B cell (primary cell): Measurements from ENCODE around the gene TNPO1. TPM values are rescaled to one million over a fixed set of nuclear protein-coding genes. Genes with fewer than 3 reads are reported as not detected.

Experiments
- ATAC-seq: fragments of 200-7000 bp; cut with Tn5 transposase; one replicate; pipeline ENCODE4 v1.10.0; 2021; ENCODE audit warnings: low read depth, mild to moderate bottlenecking, moderate number of reproducible peaks, moderate library complexity
- CTCF ChIA-PET: fragments of 350-600 bp; sonication (Branson Sonifier 250); formaldehyde crosslinking; loops from one replicate; lab custom pipeline; 2021; ENCODE audit warnings: antibody characterized with exemption, inconsistent platforms; lab: Charles Lee
- POLR2A ChIA-PET: fragments of 350-600 bp; sonication (Branson Sonifier 250); formaldehyde crosslinking; loops from one replicate; lab custom pipeline; 2021; ENCODE audit warnings: antibody characterized with exemption; lab: Charles Lee
- DNase-seq: peaks from one replicate; pipeline ENCODE4 v3.0.0; 2013
- H2AFZ ChIP-seq: 2 replicates; pipeline ENCODE4 v1.6.1; 2012; ENCODE audit warnings: mild to moderate bottlenecking, low read depth, low read length; ENCODE audit not compliant: insufficient read depth, poor library complexity, severe bottlenecking
- H3K27ac ChIP-seq, 2 donors: 1 replicate in 1 of 2; 2 replicates in 1 of 2; pipeline ENCODE4 v1.5.1; 2012 to 2013; ENCODE audit warnings: low read length in 2 of 2, mild to moderate bottlenecking in 2 of 2, moderate library complexity in 1 of 2
- H3K27me3 ChIP-seq, 4 experiments: fragments of 200-600 bp in 1 of 4; sonication (generic) in 1 of 4; replicated peaks in 1 of 4; 1 replicate in 2 of 4; 2 replicates in 2 of 4; pipeline versions ENCODE4 v1.6.1 to v1.7.0; 2013 to 2016; ENCODE audit warnings: low read length in 3 of 4, mild to moderate bottlenecking in 2 of 4, mixed read lengths in 1 of 4, moderate library complexity in 1 of 4; ENCODE audit not compliant: insufficient read depth in 4 of 4, control insufficient read depth in 3 of 4; ENCODE audit errors: control extremely low read depth in 1 of 4
- H3K36me3 ChIP-seq, 2 experiments: replicated peaks in 1 of 2; 1 replicate in 1 of 2; 2 replicates in 1 of 2; pipeline versions ENCODE4 v1.6.1 to v1.7.1; 2013; ENCODE audit warnings: low read length in 1 of 2; ENCODE audit not compliant: insufficient read depth in 2 of 2, control insufficient read depth in 1 of 2; ENCODE audit errors: control extremely low read depth in 1 of 2, extremely low read depth in 1 of 2
- H3K4me1 ChIP-seq, 2 donors: fragments of 200-600 bp in 1 of 2; sonication (generic) in 1 of 2; 1 replicate in 1 of 2; 2 replicates in 1 of 2; pipeline versions ENCODE4 v1.5.1 to v1.6.1; 2013 to 2017; ENCODE audit warnings: low read length in 2 of 2; ENCODE audit not compliant: control insufficient read depth in 2 of 2, insufficient read depth in 2 of 2
- H3K4me2 ChIP-seq: replicated peaks from 2 replicates; pipeline ENCODE3; 2012; ENCODE audit warnings: mild to moderate bottlenecking, low read depth, low read length; ENCODE audit not compliant: poor library complexity, severe bottlenecking
- H3K4me3 ChIP-seq, 5 experiments: fragments of 200-600 bp in 1 of 5; sonication (generic) in 1 of 5; 1 replicate in 3 of 5; 2 replicates in 2 of 5; pipeline versions ENCODE4 v1.5.1 to v1.7.0; 2011 to 2016; ENCODE audit warnings: low read length in 4 of 5, mild to moderate bottlenecking in 4 of 5, low read depth in 2 of 5, control low read depth in 1 of 5, moderate library complexity in 1 of 5; ENCODE audit not compliant: insufficient read depth in 1 of 5; ENCODE audit errors: control extremely low read depth in 1 of 5, extremely low read depth in 1 of 5
- H3K79me2 ChIP-seq: fragments of 200-600 bp; sonication (generic); one replicate; pipeline ENCODE4 v1.6.0; 2016; ENCODE audit warnings: low read length; ENCODE audit not compliant: control insufficient read depth, insufficient read depth
- H3K9ac ChIP-seq: fragments of 200-600 bp; sonication (generic); 2 replicates; pipeline ENCODE4 v1.6.1; 2017; ENCODE audit warnings: mild to moderate bottlenecking, low read length, moderate library complexity
- H3K9me3 ChIP-seq, 3 donors: one replicate each; pipeline versions ENCODE4 v1.6.1 to v1.7.1; 2013; ENCODE audit warnings: low read length in 2 of 3; ENCODE audit not compliant: control insufficient read depth in 2 of 3, insufficient read depth in 1 of 3; ENCODE audit errors: control extremely low read depth in 1 of 3
- H4K20me1 ChIP-seq: 2 replicates; pipeline ENCODE4 v1.6.0; 2012; ENCODE audit warnings: mild to moderate bottlenecking, low read length; ENCODE audit not compliant: insufficient read depth, control insufficient read depth, poor library complexity, severe bottlenecking
- H3K27ac Mint-ChIP-seq: one replicate; pipeline ENCODE4 v1.8.0; 2021; ENCODE audit warnings: mixed read lengths
- H3K27me3 Mint-ChIP-seq: one replicate; pipeline ENCODE4 v1.8.0; 2021; ENCODE audit warnings: mixed read lengths
- H3K4me1 Mint-ChIP-seq: one replicate; pipeline ENCODE4 v1.8.0; 2021; ENCODE audit warnings: mixed read lengths
- H3K4me3 Mint-ChIP-seq: one replicate; pipeline ENCODE4 v1.8.0; 2021; ENCODE audit warnings: mixed read lengths
- H3K9me3 Mint-ChIP-seq: one replicate; pipeline ENCODE4 v1.8.0; 2022; ENCODE audit warnings: mixed read lengths; ENCODE audit not compliant: insufficient read depth
- EZH2 ChIP-seq: IDR thresholded peaks from 2 replicates; pipeline ENCODE4 v1.6.1; 2012; ENCODE audit warnings: borderline replicate concordance, low read depth, mild to moderate bottlenecking, moderate library complexity, low read length; ENCODE audit not compliant: insufficient read depth, poor library complexity, severe bottlenecking
- WGBS: methylation state at CpG from one replicate; pipeline ENCODE4 v1.1.5; 2013; ENCODE audit warnings: missing lambda C conversion rate; ENCODE audit not compliant: insufficient coverage; 5-methylcytosine and 5-hydroxymethylcytosine counted together
- intact Hi-C: fragments of 100-400 bp; cut with micrococcal nuclease; formaldehyde crosslinking; loops from one replicate; pipeline ENCODE4 v1.10.0; 2022
- polyA plus RNA-seq: library from polyadenylated mRNA; depleted of rRNA; stranded (reverse); fragments of >200 nt; gene quantifications from 2 replicates; pipeline ENCODE4 v1.2.3, GENCODE V29; 2012
- total RNA-seq, 2 donors: library from RNA; stranded (reverse); fragments of 120-200 nt in 1 of 2; gene quantifications; 1 replicate in 1 of 2; 2 replicates in 1 of 2; pipeline versions ENCODE4 v1.2.3 to v1.2.4, GENCODE V29; 2013 to 2022
- TF ChIP-seq, protein P1 (sequence below): fragments of 200-600 bp; IDR thresholded peaks from one replicate; pipeline ENCODE4 v1.8.0; 2022; ENCODE audit warnings: antibody characterized with exemption, mild to moderate bottlenecking

Gene TNPO1
- total and polyA plus RNA-seq, 2 donors (not counting 1 experiment from before 2014, with no cell fraction given), result 6.4 to 102 TPM

DNA sequence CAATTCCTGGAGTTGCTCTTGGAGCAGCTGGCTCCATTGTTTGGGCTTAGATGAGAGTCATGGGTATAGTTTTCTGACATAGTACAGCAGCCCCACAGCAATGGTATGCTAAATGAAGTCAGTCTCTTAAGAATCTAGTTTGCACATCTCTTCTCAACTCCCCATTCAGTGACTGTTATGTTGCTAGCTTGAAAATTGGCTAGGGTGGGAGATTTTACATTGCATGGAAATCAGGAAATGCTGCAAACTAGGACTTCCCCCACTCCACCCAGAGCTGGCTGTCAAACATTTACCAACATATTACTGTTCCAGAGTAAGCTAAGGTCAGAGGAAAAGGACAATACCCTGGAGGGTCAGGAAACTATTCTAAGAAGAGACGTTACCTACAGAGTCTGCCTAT lies 121.7 kb downstream of the TNPO1 start:
- Histone ChIP-seq H3K9ac (no peak overlapping the region), H3K4me3 (no peak overlapping the region), H3K27me3 (peaks cover 0 to 3% (median 0%) of the 10 kb centered on the region in 4 experiments), H4K20me1 (no peaks in the 10 kb centered on the region), H3K36me3 (no peaks in the 10 kb centered on the region), H3K79me2 (no peaks in the 10 kb centered on the region), H3K4me1 (no peaks in the 10 kb centered on the region), H3K27ac (no peak overlapping the region), H2AFZ (no peak overlapping the region), H3K4me2 (no peak overlapping the region), H3K9me3 (no peaks in the 10 kb centered on the region)
- intact Hi-C loops, result no loop called here
- ChIA-PET CTCF (interaction anchor here (0.5 to 1.0 kb wide), 2 partner anchors 46 to 407 kb away, joined by 3 to 5 read pairs; no protein-coding TSS in a partner anchor), POLR2A (no interaction called here)
- H3K4me1 Mint-ChIP-seq, result no peaks in the 10 kb centered on the region
- no peak overlapping the region for H3K27ac Mint-ChIP-seq
- no CpG with 5 or more reads among the region's 1 CpG for WGBS
- ATAC-seq (no peak), DNase-seq (no peak)
- H3K27me3 Mint-ChIP-seq, result peaks cover 28% of the 10 kb centered on the region
- TF ChIP-seq, protein P1, sequence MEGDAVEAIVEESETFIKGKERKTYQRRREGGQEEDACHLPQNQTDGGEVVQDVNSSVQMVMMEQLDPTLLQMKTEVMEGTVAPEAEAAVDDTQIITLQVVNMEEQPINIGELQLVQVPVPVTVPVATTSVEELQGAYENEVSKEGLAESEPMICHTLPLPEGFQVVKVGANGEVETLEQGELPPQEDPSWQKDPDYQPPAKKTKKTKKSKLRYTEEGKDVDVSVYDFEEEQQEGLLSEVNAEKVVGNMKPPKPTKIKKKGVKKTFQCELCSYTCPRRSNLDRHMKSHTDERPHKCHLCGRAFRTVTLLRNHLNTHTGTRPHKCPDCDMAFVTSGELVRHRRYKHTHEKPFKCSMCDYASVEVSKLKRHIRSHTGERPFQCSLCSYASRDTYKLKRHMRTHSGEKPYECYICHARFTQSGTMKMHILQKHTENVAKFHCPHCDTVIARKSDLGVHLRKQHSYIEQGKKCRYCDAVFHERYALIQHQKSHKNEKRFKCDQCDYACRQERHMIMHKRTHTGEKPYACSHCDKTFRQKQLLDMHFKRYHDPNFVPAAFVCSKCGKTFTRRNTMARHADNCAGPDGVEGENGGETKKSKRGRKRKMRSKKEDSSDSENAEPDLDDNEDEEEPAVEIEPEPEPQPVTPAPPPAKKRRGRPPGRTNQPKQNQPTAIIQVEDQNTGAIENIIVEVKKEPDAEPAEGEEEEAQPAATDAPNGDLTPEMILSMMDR, result no peak
- no peak for TF ChIP-seq EZH2
- H3K9me3 Mint-ChIP-seq, result no peaks in the 10 kb centered on the region
- H3K4me3 Mint-ChIP-seq, result no peak overlapping the region

DNA sequence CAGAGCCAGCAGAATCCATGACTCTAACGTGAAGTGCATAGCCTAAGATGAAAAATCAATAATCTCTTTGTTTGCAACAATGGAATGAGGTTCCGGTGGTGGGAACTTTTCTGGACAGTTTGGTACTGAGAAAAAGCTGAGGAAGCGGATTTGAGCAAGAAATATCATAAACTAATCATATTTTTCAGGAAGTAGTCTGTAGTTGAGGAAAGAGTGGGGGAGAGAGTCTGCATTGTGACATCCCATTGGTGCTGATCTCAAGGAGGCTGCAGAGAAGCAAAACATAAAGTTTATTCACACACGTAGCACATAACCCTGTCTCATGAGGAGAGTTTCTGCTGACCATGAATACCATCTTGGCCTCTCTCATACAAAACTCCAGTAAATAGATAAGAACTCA lies 123.6 kb downstream of the TNPO1 start:
- CTCF ChIA-PET, result no interaction called here

More for the DNA sequence above, 123.6 kb downstream of the TNPO1 start:
- Mint-ChIP-seq H3K4me1 (no peaks in the 10 kb centered on the region), H3K4me3 (no peak overlapping the region), H3K27ac (no peak overlapping the region), H3K9me3 (no peaks in the 10 kb centered on the region), H3K27me3 (peaks cover 30% of the 10 kb centered on the region)
- ATAC-seq, result no peak
- Histone ChIP-seq H4K20me1 (no peaks in the 10 kb centered on the region), H3K36me3 (no peaks in the 10 kb centered on the region), H3K27ac (no peak overlapping the region), H2AFZ (no peak overlapping the region), H3K27me3 (peaks cover 0 to 3% (median 0%) of the 10 kb centered on the region in 4 experiments), H3K9me3 (no peaks in the 10 kb centered on the region), H3K79me2 (no peaks in the 10 kb centered on the region), H3K9ac (no peak overlapping the region), H3K4me2 (no peak overlapping the region), H3K4me1 (no peaks in the 10 kb centered on the region), H3K4me3 (no peak overlapping the region)
- no peak for DNase-seq
- no peak for TF ChIP-seq EZH2
- TF ChIP-seq, protein P1, result no peak
- intact Hi-C loops, result no loop called here
- 86% methylated on average over 1 of the region's 4 CpGs for WGBS
- POLR2A ChIA-PET, result no interaction called here
